MM.1S (cell line): ENCODE measurements around the gene MCF2L2.

Experiments used
- DNase-seq: peaks from one replicate; pipeline ENCODE4 v3.0.0-alpha.2; 2015
- H2AFZ ChIP-seq: fragments of 300-600 bp; sonication (generic); 2 replicates; pipeline ENCODE4 v1.6.0; 2016; ENCODE audit warnings: antibody characterized with exemption, low read length
- H3F3A ChIP-seq: fragments of 300-600 bp; sonication (generic); 2 replicates; pipeline ENCODE4 v1.6.1; 2016; ENCODE audit warnings: mild to moderate bottlenecking, antibody characterized with exemption, low read length, moderate library complexity, mixed read lengths; ENCODE audit not compliant: insufficient read depth
- H3K27ac ChIP-seq: fragments of 300-600 bp; sonication (generic); 2 replicates; pipeline ENCODE4 v1.5.1; 2016; ENCODE audit warnings: mild to moderate bottlenecking, low read length
- H3K27me3 ChIP-seq: fragments of 300-600 bp; sonication (generic); replicated peaks from 2 replicates; pipeline ENCODE4 v1.6.0; 2016; ENCODE audit warnings: low read length; ENCODE audit not compliant: insufficient read depth
- H3K36me3 ChIP-seq: fragments of 300-600 bp; sonication (generic); replicated peaks from 2 replicates; pipeline ENCODE4 v1.6.1; 2016; ENCODE audit warnings: mild to moderate bottlenecking, low read length, mixed read lengths; ENCODE audit not compliant: insufficient read depth
- H3K4me1 ChIP-seq: fragments of 300-600 bp; sonication (generic); 2 replicates; pipeline ENCODE4 v1.6.1; 2016; ENCODE audit warnings: low read length, mixed read lengths
- H3K4me2 ChIP-seq: fragments of 300-600 bp; sonication (generic); 2 replicates; pipeline ENCODE4 v1.6.0; 2016; ENCODE audit warnings: low read depth, low read length
- H3K4me3 ChIP-seq: fragments of 300-600 bp; sonication (generic); 2 replicates; pipeline ENCODE4 v1.5.1; 2016; ENCODE audit warnings: low read length, mixed read lengths
- H3K79me2 ChIP-seq: fragments of 300-600 bp; sonication (generic); 2 replicates; pipeline ENCODE4 v1.6.1; 2016; ENCODE audit warnings: mixed run types, low read length, mixed read lengths
- H3K9ac ChIP-seq: fragments of 300-600 bp; sonication (generic); 2 replicates; pipeline ENCODE4 v1.6.1; 2016; ENCODE audit warnings: low read length, mixed read lengths
- H3K9me2 ChIP-seq: fragments of 300-600 bp; sonication (generic); replicated peaks from 2 replicates; pipeline ENCODE4 v1.6.1; 2016; ENCODE audit warnings: mild to moderate bottlenecking, low read length, mixed read lengths; ENCODE audit not compliant: insufficient read depth
- H3K9me3 ChIP-seq: fragments of 300-600 bp; sonication (generic); replicated peaks from 2 replicates; pipeline ENCODE4 v1.6.1; 2016; ENCODE audit warnings: mild to moderate bottlenecking, low read length, mixed read lengths; ENCODE audit not compliant: insufficient read depth
- H4K20me1 ChIP-seq: fragments of 300-600 bp; sonication (generic); 2 replicates; pipeline ENCODE4 v1.6.1; 2016; ENCODE audit warnings: mild to moderate bottlenecking, low read length, moderate library complexity, mixed read lengths; ENCODE audit not compliant: insufficient read depth
- EZH2 ChIP-seq: fragments of 300-600 bp; sonication (generic); optimal IDR thresholded peaks from 2 replicates; pipeline ENCODE3; 2017; ENCODE audit warnings: low read depth, mild to moderate bottlenecking, antibody characterized with exemption, low read length, mixed read lengths
- EZH2phosphoT487 ChIP-seq: fragments of 300-600 bp; sonication (generic); IDR thresholded peaks from 2 replicates; pipeline ENCODE4 v1.6.1; 2018; ENCODE audit warnings: antibody characterized with exemption, low read length
- TF ChIP-seq, protein P1 (sequence below): fragments of 300-600 bp; sonication (generic); IDR thresholded peaks from 2 replicates; pipeline ENCODE4 v1.5.1; 2016; ENCODE audit warnings: antibody characterized with exemption, low read length, mixed read lengths

Gene MCF2L2

DNA sequence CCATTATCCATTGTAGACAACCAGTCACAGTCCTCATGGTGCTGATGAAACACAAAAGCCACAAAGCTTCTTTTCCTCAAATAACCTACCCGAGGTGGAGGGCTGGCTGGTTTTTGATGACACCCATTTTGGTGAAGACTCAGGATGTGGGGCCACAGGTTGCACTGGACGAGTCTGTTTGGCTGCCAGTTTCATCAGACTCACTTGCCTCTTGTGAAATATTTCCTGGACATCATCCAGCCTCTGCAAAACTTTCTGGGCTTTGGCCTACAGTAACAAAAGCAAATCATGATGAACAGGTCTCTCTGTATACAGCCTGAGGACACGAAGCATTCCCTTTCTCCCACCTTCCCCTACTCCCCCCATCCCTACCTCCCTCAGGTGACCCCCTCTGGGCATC lies 133.2 kb downstream of the MCF2L2 start:
- Histone ChIP-seq H2AFZ (no peak overlapping the region), H4K20me1 (no peaks in the 10 kb centered on the region), H3K9me3 (no peaks in the 10 kb centered on the region), H3K9ac (no peak overlapping the region), H3K36me3 (no peaks in the 10 kb centered on the region), H3K79me2 (no peaks in the 10 kb centered on the region), H3K4me3 (no peak overlapping the region), H3K4me1 (no peaks in the 10 kb centered on the region), H3F3A (no peaks in the 10 kb centered on the region), H3K4me2 (no peak overlapping the region), H3K27ac (no peak overlapping the region), H3K27me3 (no peaks in the 10 kb centered on the region), H3K9me2 (no peaks in the 10 kb centered on the region)
- no peak for TF ChIP-seq EZH2phosphoT487
- TF ChIP-seq, protein P1, sequence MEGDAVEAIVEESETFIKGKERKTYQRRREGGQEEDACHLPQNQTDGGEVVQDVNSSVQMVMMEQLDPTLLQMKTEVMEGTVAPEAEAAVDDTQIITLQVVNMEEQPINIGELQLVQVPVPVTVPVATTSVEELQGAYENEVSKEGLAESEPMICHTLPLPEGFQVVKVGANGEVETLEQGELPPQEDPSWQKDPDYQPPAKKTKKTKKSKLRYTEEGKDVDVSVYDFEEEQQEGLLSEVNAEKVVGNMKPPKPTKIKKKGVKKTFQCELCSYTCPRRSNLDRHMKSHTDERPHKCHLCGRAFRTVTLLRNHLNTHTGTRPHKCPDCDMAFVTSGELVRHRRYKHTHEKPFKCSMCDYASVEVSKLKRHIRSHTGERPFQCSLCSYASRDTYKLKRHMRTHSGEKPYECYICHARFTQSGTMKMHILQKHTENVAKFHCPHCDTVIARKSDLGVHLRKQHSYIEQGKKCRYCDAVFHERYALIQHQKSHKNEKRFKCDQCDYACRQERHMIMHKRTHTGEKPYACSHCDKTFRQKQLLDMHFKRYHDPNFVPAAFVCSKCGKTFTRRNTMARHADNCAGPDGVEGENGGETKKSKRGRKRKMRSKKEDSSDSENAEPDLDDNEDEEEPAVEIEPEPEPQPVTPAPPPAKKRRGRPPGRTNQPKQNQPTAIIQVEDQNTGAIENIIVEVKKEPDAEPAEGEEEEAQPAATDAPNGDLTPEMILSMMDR, result no peak
- no peak for DNase-seq

DNA sequence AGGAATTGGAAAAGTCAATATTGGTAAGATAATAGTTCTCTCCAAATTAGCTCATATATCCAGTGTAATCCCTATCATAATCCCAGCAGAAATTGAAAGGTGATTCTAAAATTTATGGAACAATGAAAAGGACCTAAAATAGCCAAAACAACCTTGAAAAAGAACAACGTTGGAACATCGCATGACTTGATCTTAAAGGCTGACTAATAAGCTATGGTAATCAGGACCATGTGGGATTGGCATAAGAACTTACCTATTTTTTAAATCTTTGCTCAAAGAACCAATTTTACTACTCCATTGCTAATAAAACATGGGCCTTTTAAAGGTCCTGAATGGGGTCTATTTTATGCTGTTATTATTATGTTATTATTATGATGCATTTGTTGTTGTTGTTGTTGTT lies 134.5 kb downstream of the MCF2L2 start:
- H3K9ac ChIP-seq, result no peak overlapping the region
- H3K4me1 ChIP-seq, result no peaks in the 10 kb centered on the region
- H4K20me1 ChIP-seq, result no peaks in the 10 kb centered on the region
- TF ChIP-seq EZH2phosphoT487 (no peak), EZH2 (no peak)
- TF ChIP-seq, protein P1, result no peak
- no peaks in the 10 kb centered on the region for H3K79me2 ChIP-seq
- no peak overlapping the region for H3K27ac ChIP-seq
- H3K36me3 ChIP-seq, result no peaks in the 10 kb centered on the region
- DNase-seq, result no peak
- no peaks in the 10 kb centered on the region for H3K9me2 ChIP-seq
- H3K27me3 ChIP-seq, result no peaks in the 10 kb centered on the region
- H3F3A ChIP-seq, result no peaks in the 10 kb centered on the region
- H3K9me3 ChIP-seq, result no peaks in the 10 kb centered on the region
- H3K4me3 ChIP-seq, result no peak overlapping the region
- no peak overlapping the region for H3K4me2 ChIP-seq
- no peak overlapping the region for H2AFZ ChIP-seq

DNA sequence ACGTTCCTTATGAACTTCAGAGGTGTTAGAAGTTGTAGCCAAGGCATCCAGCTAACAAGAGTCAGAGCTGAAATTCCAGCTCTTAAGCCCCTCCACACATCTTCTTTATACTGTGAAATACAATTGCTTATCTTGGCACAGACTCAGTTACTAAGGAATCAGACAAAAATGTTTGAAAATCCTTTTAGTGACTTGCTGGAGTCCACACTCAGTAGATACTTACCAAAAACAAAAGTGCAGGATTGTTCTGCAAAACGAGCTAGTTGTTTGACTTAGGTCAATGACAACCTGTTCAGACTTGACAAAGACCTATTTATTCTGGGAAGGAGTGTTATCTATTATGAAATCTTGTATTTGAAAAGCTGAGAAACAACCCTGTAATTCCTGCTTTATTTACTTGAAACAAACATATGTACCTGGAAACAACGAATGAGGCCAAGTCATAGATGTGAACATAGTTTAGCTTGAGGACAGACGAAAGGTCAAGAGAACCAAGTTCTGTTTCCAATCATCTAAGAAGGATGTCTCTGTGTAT lies 136.9 kb downstream of the MCF2L2 start:
- Histone ChIP-seq H4K20me1 (no peaks in the 10 kb centered on the region), H2AFZ (no peak overlapping the region), H3K36me3 (no peaks in the 10 kb centered on the region), H3K4me3 (no peak overlapping the region), H3K4me2 (no peak overlapping the region), H3K27me3 (no peaks in the 10 kb centered on the region), H3K27ac (no peak overlapping the region), H3F3A (peaks cover 3% of the 10 kb centered on the region), H3K9ac (no peak overlapping the region), H3K9me3 (no peaks in the 10 kb centered on the region), H3K4me1 (peaks cover 6% of the 10 kb centered on the region), H3K9me2 (no peaks in the 10 kb centered on the region), H3K79me2 (no peaks in the 10 kb centered on the region)
- DNase-seq, result no peak
- TF ChIP-seq EZH2phosphoT487, result no peak
- TF ChIP-seq EZH2, result no peak
- TF ChIP-seq, protein P1, result no peak
